Astrocyte of the cerebellum (primary cell): ENCODE data around the gene TNS3.

Experiments used
- DNase-seq: peaks from one replicate; pipeline ENCODE4 v3.0.0-alpha.2; 2011; ENCODE audit warnings: low read depth
- H3K4me3 ChIP-seq: 2 replicates; pipeline ENCODE4 v1.5.1; 2011; ENCODE audit warnings: mild to moderate bottlenecking, low read depth, low read length, moderate library complexity
- CTCF ChIP-seq: IDR thresholded peaks from 2 replicates; pipeline ENCODE4 v1.5.1; 2012; ENCODE audit warnings: low read length, low read depth, moderate library complexity, mild to moderate bottlenecking; ENCODE audit errors: missing control alignments
- in situ Hi-C: cut with HindIII; loops from 2 replicates; pipeline ENCODE4 v1.10.0; 2017; ENCODE audit warnings: low sequenced_read_pairs

Gene TNS3

GRCh38 chr7:47369736-47370135, 212.2 kb downstream of the TNS3 start:
- DNase-seq = no peak
- no peak for TF ChIP-seq CTCF
- in situ Hi-C loops = no loop called here
- H3K4me3 ChIP-seq = no peak overlapping the region

- DNase-seq = no peak
- TF ChIP-seq CTCF = no peak
- in situ Hi-C loops = no loop called here
- H3K4me3 ChIP-seq = no peak overlapping the region
These were observed 213.6 kb downstream of the TNS3 start for GRCh38 chr7:47368190-47368812.

GRCh38 chr7:47367369-47367768, 214.5 kb downstream of the TNS3 start:
- no peak for DNase-seq
- no peak overlapping the region for H3K4me3 ChIP-seq
- no peak for TF ChIP-seq CTCF
- in situ Hi-C loops = no loop called here

- no peak for DNase-seq
- in situ Hi-C loops = no loop called here
- no peak overlapping the region for H3K4me3 ChIP-seq
- TF ChIP-seq CTCF = no peak
These were observed 215.0 kb downstream of the TNS3 start for GRCh38 chr7:47366960-47367359.

GRCh38 chr7:47366211-47366610, 215.7 kb downstream of the TNS3 start:
- in situ Hi-C loops = no loop called here
- DNase-seq = no peak
- TF ChIP-seq CTCF = no peak
- no peak overlapping the region for H3K4me3 ChIP-seq

- DNase-seq = no peak
- H3K4me3 ChIP-seq = no peak overlapping the region
- TF ChIP-seq CTCF = no peak
- in situ Hi-C loops = no loop called here
These were observed 218.9 kb downstream of the TNS3 start for GRCh38 chr7:47362984-47363383.
